WERI-Rb-1 (cell line): ENCODE measurements around the gene SLC16A11.
"Not testable (repeated sequence)": the region's sequence is repeated elsewhere in the genome, so short reads cannot be mapped to it uniquely, and the experiment has no call there.

Experiments used
- DNase-seq: peaks from one replicate; pipeline ENCODE4 v3.0.0-alpha.2; 2020
- H3K27ac ChIP-seq: fragments of 250-450 bp; sonication (Bioruptor Pico); 2 replicates; pipeline ENCODE4 v1.5.1; 2020; ENCODE audit warnings: mild to moderate bottlenecking, moderate library complexity
- H3K27me3 ChIP-seq: fragments of 250-450 bp; sonication (Bioruptor Pico); 2 replicates; pipeline ENCODE4 v1.5.1; 2021; ENCODE audit warnings: mild to moderate bottlenecking, low read depth, moderate library complexity; ENCODE audit not compliant: insufficient read depth, severe bottlenecking
- H3K36me3 ChIP-seq: fragments of 250-450 bp; sonication (Bioruptor Pico); 2 replicates; pipeline ENCODE4 v1.5.1; 2020; ENCODE audit warnings: mild to moderate bottlenecking, moderate library complexity
- H3K4me3 ChIP-seq: 2 replicates; pipeline ENCODE4 v1.5.1; 2011; ENCODE audit warnings: low read depth, mild to moderate bottlenecking, control low read depth, low read length
- H3K9me3 ChIP-seq: fragments of 250-450 bp; sonication (Bioruptor Pico); 2 replicates; pipeline ENCODE4 v1.5.1; 2021; ENCODE audit warnings: mild to moderate bottlenecking, moderate library complexity; ENCODE audit not compliant: severe bottlenecking
- CTCF ChIP-seq: IDR thresholded peaks from 2 replicates; pipeline ENCODE4 v1.5.1; 2011; ENCODE audit warnings: low read depth, mild to moderate bottlenecking, control low read depth, inconsistent platforms, low read length

SLC16A11 gene

GRCh38 chr17:6995500-6996255 is 48.2 kb downstream of the SLC16A11 start, which contains the start of gene ALOX12:
TSS of gene ALOX12 (plus strand) at chr17:6996049. CDS start at chr17:6996118, 69 bp downstream.
- no peaks in the 10 kb centered on the region for H3K27me3 ChIP-seq
- H3K4me3 ChIP-seq = no peak within 1 kb of the TSS
- H3K36me3 ChIP-seq = peaks cover 2% of the 10 kb centered on the region; the same call in 1 of the 2 replicates
- H3K9me3 ChIP-seq = no peaks in the 10 kb centered on the region
- no peak for TF ChIP-seq CTCF
- no peak within 1 kb of the TSS for H3K27ac ChIP-seq
- DNase-seq = no peak

- TF ChIP-seq CTCF = no peak
- no peak overlapping the region for H3K4me3 ChIP-seq
Observed at GRCh38 chr17:6994666-6995256, 49.1 kb downstream of the SLC16A11 start.

GRCh38 chr17:6994118-6994598 is 49.7 kb downstream of the SLC16A11 start:
- TF ChIP-seq CTCF = no peak
- DNase-seq = no peak
- Histone ChIP-seq H3K4me3 (no peak overlapping the region), H3K9me3 (no peaks in the 10 kb centered on the region), H3K27me3 (no peaks in the 10 kb centered on the region), H3K27ac (no peak overlapping the region), H3K36me3 (peaks cover under 1% of the 10 kb centered on the region; the same call in 1 of the 2 replicates)

More at GRCh38 chr17:6994666-6995256, 49.1 kb downstream of the SLC16A11 start:
- Histone ChIP-seq H3K9me3 (no peaks in the 10 kb centered on the region), H3K27me3 (no peaks in the 10 kb centered on the region), H3K36me3 (peaks cover 2% of the 10 kb centered on the region; the same call in 1 of the 2 replicates), H3K27ac (no peak overlapping the region)
- no peak for DNase-seq

- H3K36me3 ChIP-seq, H3K9me3 ChIP-seq, DNase-seq, H3K4me3 ChIP-seq, H3K27ac ChIP-seq, H3K27me3 ChIP-seq: not testable (repeated sequence)
Observed at GRCh38 chr17:6993613-6994056, 50.3 kb downstream of the SLC16A11 start.
